Upper lobe of left lung (tissue), 6 donors: ENCODE data around the gene CREBRF. TPM values are rescaled to one million over a fixed set of nuclear protein-coding genes. Genes with fewer than 3 reads are reported as not detected.

Experiments
- ATAC-seq, 2 donors: fragments of 200-7000 bp; cut with Tn5 transposase; one replicate each; pipeline ENCODE4 v1.9.1; 2022; ENCODE audit warnings: mild to moderate bottlenecking in 2 of 2, moderate library complexity in 2 of 2; ENCODE audit not compliant: low FRiP score in 2 of 2
- DNase-seq, 2 donors: peaks; one replicate each; pipeline ENCODE4 v3.0.0-alpha.2; 2019 to 2020
- H3K27ac ChIP-seq, 4 donors: fragments of 200-600 bp; sonication (generic); one replicate each; pipeline ENCODE4 v1.5.1; 2016 to 2019
- H3K27me3 ChIP-seq, 4 donors: fragments of 200-600 bp; sonication (generic); one replicate each; pipeline ENCODE4 v1.5.1; 2017 to 2019
- H3K36me3 ChIP-seq, 4 donors: fragments of 200-600 bp; sonication (generic); one replicate each; pipeline ENCODE4 v1.5.1; 2016 to 2019
- H3K4me1 ChIP-seq, 4 donors: fragments of 200-600 bp; sonication (generic); one replicate each; pipeline ENCODE4 v1.5.1; 2018 to 2019
- H3K4me3 ChIP-seq, 4 donors: fragments of 200-600 bp; sonication (generic); one replicate each; pipeline ENCODE4 v1.5.1; 2017 to 2019; ENCODE audit warnings: mild to moderate bottlenecking in 2 of 4, moderate library complexity in 1 of 4
- H3K9me3 ChIP-seq, 4 donors: fragments of 200-600 bp; sonication (generic); one replicate each; pipeline ENCODE4 v1.5.1; 2018 to 2019
- CTCF ChIP-seq, 6 experiments: fragments of 450-650 bp in 4 of 6; fragments of 200-600 bp in 2 of 6; sonication (generic) in 2 of 6; IDR thresholded peaks; one replicate each; pipeline ENCODE4 v1.5.1; 2016 to 2019; ENCODE audit warnings: antibody characterized with exemption in 6 of 6
- EP300 ChIP-seq, 4 donors: sonication (generic); formaldehyde crosslinking; IDR thresholded peaks; one replicate each; pipeline ENCODE4 v1.5.1; 2017; ENCODE audit warnings: antibody characterized with exemption in 4 of 4, control low read depth in 2 of 4
- POLR2A ChIP-seq, 4 donors: fragments of 450-650 bp; IDR thresholded peaks; one replicate each; pipeline ENCODE4 v1.5.1; 2016 to 2017; ENCODE audit warnings: antibody characterized with exemption in 4 of 4, mild to moderate bottlenecking in 2 of 4
- POLR2AphosphoS5 ChIP-seq, 2 donors: sonication (generic); formaldehyde crosslinking; IDR thresholded peaks; one replicate each; pipeline ENCODE4 v1.5.1; 2017; ENCODE audit warnings: antibody characterized with exemption in 2 of 2
- WGBS, 2 donors: methylation state at CpG; one replicate each; pipeline ENCODE4 v1.1.5; 2017 to 2018; 5-methylcytosine and 5-hydroxymethylcytosine counted together
- total RNA-seq, 6 donors: library from RNA; depleted of rRNA in 4 of 6; stranded (reverse); fragments of >200 nt in 4 of 6; gene quantifications; one replicate each; pipeline versions ENCODE4 v1.1.0 to v1.2.1, GENCODE V29; 2016 to 2021
- donor health status: DM: no; HTN: no; CAD: no; lungs with moderate emphysema.
- donor health status: DM: no; HTN: yes; CAD: no; lungs with severe emphysema.

CREBRF gene
- total RNA-seq: 10 to 100 TPM; 22.0 to 65.0 (median 38.0) TPM

GRCh38 chr5:173055983-173056782 is at the start of gene CREBRF:
Gene CREBRF, plus strand, starts transcription at chr5:173056352. Its CDS starts 24,424 bp downstream, at chr5:173080776.
- peak in 3 of 4 donors; percentile 13 to 95 (median 85) for TF ChIP-seq EP300 (IDR thresholded peaks at IDR 0.05)
- TF ChIP-seq CTCF (IDR thresholded peaks at IDR 0.05): peak in 1 of 6 experiments; percentile 15
- TF ChIP-seq POLR2AphosphoS5 (IDR thresholded peaks at IDR 0.05): peak; percentile 93 to 96
- peak in 3 of 4 donors; percentile 49 to 86 (median 67) for TF ChIP-seq POLR2A (IDR thresholded peaks at IDR 0.05)
- Histone ChIP-seq H3K27ac (peak within 1 kb of the TSS; percentile 97 to 100 (median 98)), H3K27me3 (no peaks in the 10 kb centered on the region), H3K4me3 (peak within 1 kb of the TSS; percentile 99 to 100 (median 100)), H3K36me3 (peaks cover 0 to 11% (median 0%) of the 10 kb centered on the region in 4 donors), H3K9me3 (no peaks in the 10 kb centered on the region), H3K4me1 (peaks cover 21 to 31% (median 26%) of the 10 kb centered on the region in 4 donors)
- DNase-seq (peak; percentile 97 to 100), ATAC-seq (peak; percentile 94 to 96)
- WGBS, 2 donors: 0 to 1% methylated on average over 24 to 44 of the region's 74 CpGs

GRCh38 chr5:173010021-173010420 is 46.1 kb upstream of the CREBRF start:
- Histone ChIP-seq H3K36me3 (no peaks in the 10 kb centered on the region), H3K9me3 (no peaks in the 10 kb centered on the region), H3K27me3 (no peaks in the 10 kb centered on the region), H3K4me3 (no peak overlapping the region), H3K4me1 (peaks cover 46 to 71% (median 55%) of the 10 kb centered on the region in 4 donors), H3K27ac (peak overlapping the region in 2 of 4 donors; percentile 78 to 83)
- no peak for DNase-seq
- no peak for ATAC-seq
- WGBS, 2 donors: 89 to 95% methylated on average over 6 of the region's 6 CpGs
- no peak for TF ChIP-seq EP300 (IDR thresholded peaks at IDR 0.05)
- TF ChIP-seq POLR2A (IDR thresholded peaks at IDR 0.05): no peak
- no peak for TF ChIP-seq POLR2AphosphoS5 (IDR thresholded peaks at IDR 0.05)
- no peak for TF ChIP-seq CTCF (IDR thresholded peaks at IDR 0.05)

GRCh38 chr5:173010547-173011464 is 45.3 kb upstream of the CREBRF start:
- peak in 1 of 4 donors; percentile 35 for TF ChIP-seq POLR2A (IDR thresholded peaks at IDR 0.05)
- peak in 1 of 2 donors; percentile 37 for TF ChIP-seq POLR2AphosphoS5 (IDR thresholded peaks at IDR 0.05)
- no peak for TF ChIP-seq EP300 (IDR thresholded peaks at IDR 0.05)
- TF ChIP-seq CTCF (IDR thresholded peaks at IDR 0.05): peak; percentile 17 to 64 (median 46)
- Histone ChIP-seq H3K36me3 (no peaks in the 10 kb centered on the region), H3K9me3 (no peaks in the 10 kb centered on the region), H3K27ac (peak overlapping the region; percentile 49 to 83 (median 74)), H3K4me1 (peaks cover 52 to 79% (median 63%) of the 10 kb centered on the region in 4 donors), H3K27me3 (no peaks in the 10 kb centered on the region), H3K4me3 (no peak overlapping the region)
- WGBS, 2 donors: 63 to 64% methylated on average over 11 of the region's 11 CpGs
- DNase-seq (peak in 1 of 2 donors; percentile 88), ATAC-seq (peak; percentile 87 to 88)

GRCh38 chr5:173011566-173011965 is 44.6 kb upstream of the CREBRF start:
- peak overlapping the region; percentile 49 to 83 (median 74) for H3K27ac ChIP-seq
- ATAC-seq (peak; percentile 59 to 80), DNase-seq (peak in 1 of 2 donors; percentile 40)
- H3K9me3 ChIP-seq: no peaks in the 10 kb centered on the region
- H3K27me3 ChIP-seq: no peaks in the 10 kb centered on the region
- H3K4me3 ChIP-seq: no peak overlapping the region
- no peaks in the 10 kb centered on the region for H3K36me3 ChIP-seq
- TF ChIP-seq POLR2A (IDR thresholded peaks at IDR 0.05) (peak in 1 of 4 donors; percentile 23), EP300 (IDR thresholded peaks at IDR 0.05) (peak in 2 of 4 donors; percentile 58 to 94), POLR2AphosphoS5 (IDR thresholded peaks at IDR 0.05) (no peak)
- H3K4me1 ChIP-seq: peaks cover 58 to 86% (median 71%) of the 10 kb centered on the region in 4 donors
- WGBS, 2 donors: 36 to 38% methylated on average over 4 of the region's 4 CpGs
